Lung (tissue), 12 donors: ENCODE measurements around the gene PLCH1. TPM values are rescaled to one million over a fixed set of nuclear protein-coding genes. Genes with fewer than 3 reads are reported as not detected.

Experiments used
- ATAC-seq: fragments of 200-7000 bp; cut with Tn5 transposase; one replicate; pipeline ENCODE4 v1.9.1; 2020; ENCODE audit warnings: moderate number of reproducible peaks; ENCODE audit not compliant: insufficient read depth, low FRiP score
- DNase-seq, 3 donors: peaks; one replicate each; pipeline ENCODE4 v3.0.0-alpha.2; 2013 to 2017
- H3K27ac ChIP-seq, 2 donors: one replicate each; pipeline ENCODE4 v1.5.1; 2013; ENCODE audit warnings: mild to moderate bottlenecking in 2 of 2, moderate library complexity in 2 of 2, control low read depth in 1 of 2, inconsistent platforms in 1 of 2, low read depth in 1 of 2, low read length in 1 of 2
- H3K27me3 ChIP-seq, 3 donors: one replicate each; pipeline ENCODE4 v1.5.1; 2013; ENCODE audit warnings: low read length in 2 of 3; ENCODE audit not compliant: control insufficient read depth in 3 of 3, insufficient read depth in 3 of 3
- H3K36me3 ChIP-seq, 4 donors: one replicate each; pipeline ENCODE4 v1.5.1; 2013; ENCODE audit warnings: low read length in 4 of 4, mild to moderate bottlenecking in 1 of 4, moderate library complexity in 1 of 4; ENCODE audit not compliant: control insufficient read depth in 4 of 4, insufficient read depth in 4 of 4
- H3K4me1 ChIP-seq, 5 donors: one replicate each; pipeline ENCODE4 v1.5.1; 2013; ENCODE audit warnings: low read length in 5 of 5, mild to moderate bottlenecking in 2 of 5, moderate library complexity in 1 of 5; ENCODE audit not compliant: control insufficient read depth in 5 of 5, insufficient read depth in 5 of 5
- H3K4me3 ChIP-seq: one replicate; pipeline ENCODE4 v1.5.1; 2013; ENCODE audit warnings: mild to moderate bottlenecking, control low read depth, moderate library complexity
- H3K9ac ChIP-seq, 2 donors: one replicate each; pipeline ENCODE4 v1.5.1; 2013; ENCODE audit warnings: low read length in 2 of 2, control low read depth in 1 of 2; ENCODE audit not compliant: insufficient read depth in 1 of 2
- H3K9me3 ChIP-seq, 4 donors: one replicate each; pipeline ENCODE4 v1.5.1; 2013; ENCODE audit warnings: low read length in 3 of 4, mild to moderate bottlenecking in 1 of 4, moderate library complexity in 1 of 4; ENCODE audit not compliant: control insufficient read depth in 4 of 4, insufficient read depth in 3 of 4
- CTCF ChIP-seq: IDR thresholded peaks from 2 replicates; pipeline ENCODE4 v1.5.1; 2012; ENCODE audit warnings: mild to moderate bottlenecking; ENCODE audit errors: control extremely low read depth, extremely low read depth
- WGBS, 2 donors: extraction: QIAGEN DNeasy Blood & Tissue Kit; methylation state at CpG; one replicate each; pipeline ENCODE4 v1.1.7; 2013; 5-methylcytosine and 5-hydroxymethylcytosine counted together
- polyA plus RNA-seq, 2 donors: library from polyadenylated mRNA; stranded (reverse); fragments of 200-250 nt; gene quantifications; one replicate each; pipeline ENCODE4 v1.2.1, GENCODE V29; 2013
- total RNA-seq, 2 donors: library from RNA; depleted of rRNA in 1 of 2; stranded (reverse); fragments of >200 nt in 1 of 2; gene quantifications; one replicate each; pipeline ENCODE4 v1.2.1, GENCODE V29; 2014 to 2021
- donor health status: control.
- donor health status: control.
- donor health status: Bipolar disorder and iron deficiency.
- donor health status: healthy.
- donor health status: DM: yes; HTN: yes; CAD: no.

The PLCH1 gene
- total and polyA plus RNA-seq, 4 donors: 2.5 to 22.8 (median 9.1) TPM

- no peak overlapping the region for H3K27ac ChIP-seq
- TF ChIP-seq CTCF: no peak
- ATAC-seq (no peak), DNase-seq (no peak)
- no peak overlapping the region for H3K9ac ChIP-seq
- no peaks in the 10 kb centered on the region for H3K36me3 ChIP-seq
- no peaks in the 10 kb centered on the region for H3K27me3 ChIP-seq
- H3K4me3 ChIP-seq: no peak overlapping the region
- WGBS, 2 donors: 59 to 71% methylated on average over 10 of the region's 10 CpGs
- peaks cover 0 to under 1% (median 0%) of the 10 kb centered on the region in 5 donors for H3K4me1 ChIP-seq
- peaks cover 0 to 4% (median 0%) of the 10 kb centered on the region in 4 donors for H3K9me3 ChIP-seq
Measured at GRCh38 chr3:155362808-155363689, 381.8 kb downstream of the PLCH1 start.

DNA sequence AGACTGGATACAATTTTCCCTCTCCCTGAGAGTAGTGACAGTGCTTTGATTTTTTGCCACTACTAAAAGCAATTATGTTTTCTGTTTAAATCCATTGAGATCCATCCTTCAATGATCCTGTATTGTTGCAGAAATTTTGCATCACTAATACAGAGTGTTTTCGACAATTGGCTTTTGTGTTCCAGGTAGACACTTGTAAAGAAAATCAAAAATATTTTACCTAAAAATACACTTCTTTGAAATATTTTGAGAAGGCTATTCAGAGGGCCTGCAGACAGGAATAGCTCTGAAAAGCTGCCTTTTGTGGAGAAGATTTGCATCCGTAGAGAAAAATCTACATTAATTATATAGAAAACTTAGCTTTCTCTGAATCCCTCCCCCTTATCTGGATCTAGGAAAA is 384.6 kb downstream of the PLCH1 start:
- Histone ChIP-seq H3K36me3 (no peaks in the 10 kb centered on the region), H3K4me3 (no peak overlapping the region), H3K9me3 (peaks cover 0 to 3% (median 0%) of the 10 kb centered on the region in 4 donors), H3K27me3 (no peaks in the 10 kb centered on the region), H3K9ac (no peak overlapping the region), H3K4me1 (peaks cover 0 to 1% (median 0%) of the 10 kb centered on the region in 5 donors), H3K27ac (no peak overlapping the region)
- 92 to 95% methylated on average over 2 of the region's 2 CpGs for WGBS, 2 donors
- no peak for DNase-seq
- ATAC-seq: no peak
- no peak for TF ChIP-seq CTCF

- no peak overlapping the region for H3K4me3 ChIP-seq
- WGBS, 2 donors: 62 to 65% methylated on average over 7 of the region's 7 CpGs
- no peak for ATAC-seq
Measured at GRCh38 chr3:155356594-155357370, 388.1 kb downstream of the PLCH1 start.

More at GRCh38 chr3:155356594-155357370, 388.1 kb downstream of the PLCH1 start:
- H3K36me3 ChIP-seq: no peaks in the 10 kb centered on the region
- H3K9ac ChIP-seq: no peak overlapping the region
- peaks cover 0 to 1% (median 0%) of the 10 kb centered on the region in 5 donors for H3K4me1 ChIP-seq
- DNase-seq: no peak
- H3K27me3 ChIP-seq: no peaks in the 10 kb centered on the region
- no peak for TF ChIP-seq CTCF
- H3K27ac ChIP-seq: no peak overlapping the region
- H3K9me3 ChIP-seq: peaks cover 0 to 2% (median 0%) of the 10 kb centered on the region in 4 donors
